ENCODE data around the gene MYO5A.

- TF ChIP-seq CTCF (IDR thresholded peaks at IDR 0.05 in 4 of 5, conservative IDR thresholded peaks at IDR 0.05 in 1 of 5) (no peak), POLR2A (IDR thresholded peaks at IDR 0.05) (no peak)
Observed at GRCh38 chr15:52488830-52489229, 39.9 kb downstream of the MYO5A start.

Data from gastrocnemius medialis (tissue), 4 donors.